ENCODE measurements around the gene KLHL29.

DNA sequence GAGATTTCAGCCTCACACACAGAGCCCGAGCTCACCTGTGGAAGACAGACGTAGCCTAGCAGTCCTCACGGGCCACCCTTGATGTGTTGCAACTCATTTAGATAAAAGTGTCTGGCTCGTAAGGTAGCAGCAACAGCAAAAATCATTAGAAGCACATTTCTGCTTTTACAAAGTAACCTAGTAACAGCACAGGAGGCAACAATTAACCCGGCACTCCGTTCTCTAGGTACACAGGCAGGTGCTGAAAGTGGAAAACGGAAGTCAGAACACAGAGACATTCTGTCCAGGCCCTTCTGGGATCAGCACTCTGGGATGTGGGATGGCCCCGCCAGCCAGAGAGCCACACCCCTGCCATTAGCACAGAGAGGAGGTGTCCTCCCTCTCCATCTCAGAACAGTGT lies 99.3 kb downstream of the KLHL29 start:
- TF ChIP-seq, protein P1, sequence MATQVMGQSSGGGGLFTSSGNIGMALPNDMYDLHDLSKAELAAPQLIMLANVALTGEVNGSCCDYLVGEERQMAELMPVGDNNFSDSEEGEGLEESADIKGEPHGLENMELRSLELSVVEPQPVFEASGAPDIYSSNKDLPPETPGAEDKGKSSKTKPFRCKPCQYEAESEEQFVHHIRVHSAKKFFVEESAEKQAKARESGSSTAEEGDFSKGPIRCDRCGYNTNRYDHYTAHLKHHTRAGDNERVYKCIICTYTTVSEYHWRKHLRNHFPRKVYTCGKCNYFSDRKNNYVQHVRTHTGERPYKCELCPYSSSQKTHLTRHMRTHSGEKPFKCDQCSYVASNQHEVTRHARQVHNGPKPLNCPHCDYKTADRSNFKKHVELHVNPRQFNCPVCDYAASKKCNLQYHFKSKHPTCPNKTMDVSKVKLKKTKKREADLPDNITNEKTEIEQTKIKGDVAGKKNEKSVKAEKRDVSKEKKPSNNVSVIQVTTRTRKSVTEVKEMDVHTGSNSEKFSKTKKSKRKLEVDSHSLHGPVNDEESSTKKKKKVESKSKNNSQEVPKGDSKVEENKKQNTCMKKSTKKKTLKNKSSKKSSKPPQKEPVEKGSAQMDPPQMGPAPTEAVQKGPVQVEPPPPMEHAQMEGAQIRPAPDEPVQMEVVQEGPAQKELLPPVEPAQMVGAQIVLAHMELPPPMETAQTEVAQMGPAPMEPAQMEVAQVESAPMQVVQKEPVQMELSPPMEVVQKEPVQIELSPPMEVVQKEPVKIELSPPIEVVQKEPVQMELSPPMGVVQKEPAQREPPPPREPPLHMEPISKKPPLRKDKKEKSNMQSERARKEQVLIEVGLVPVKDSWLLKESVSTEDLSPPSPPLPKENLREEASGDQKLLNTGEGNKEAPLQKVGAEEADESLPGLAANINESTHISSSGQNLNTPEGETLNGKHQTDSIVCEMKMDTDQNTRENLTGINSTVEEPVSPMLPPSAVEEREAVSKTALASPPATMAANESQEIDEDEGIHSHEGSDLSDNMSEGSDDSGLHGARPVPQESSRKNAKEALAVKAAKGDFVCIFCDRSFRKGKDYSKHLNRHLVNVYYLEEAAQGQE (IDR thresholded peaks at IDR 0.05; ENCODE audit: insufficient read depth in 1 of 2, low read depth in 2 of 2, low read length in 1 of 2): no peak
- TF ChIP-seq, protein P2, sequence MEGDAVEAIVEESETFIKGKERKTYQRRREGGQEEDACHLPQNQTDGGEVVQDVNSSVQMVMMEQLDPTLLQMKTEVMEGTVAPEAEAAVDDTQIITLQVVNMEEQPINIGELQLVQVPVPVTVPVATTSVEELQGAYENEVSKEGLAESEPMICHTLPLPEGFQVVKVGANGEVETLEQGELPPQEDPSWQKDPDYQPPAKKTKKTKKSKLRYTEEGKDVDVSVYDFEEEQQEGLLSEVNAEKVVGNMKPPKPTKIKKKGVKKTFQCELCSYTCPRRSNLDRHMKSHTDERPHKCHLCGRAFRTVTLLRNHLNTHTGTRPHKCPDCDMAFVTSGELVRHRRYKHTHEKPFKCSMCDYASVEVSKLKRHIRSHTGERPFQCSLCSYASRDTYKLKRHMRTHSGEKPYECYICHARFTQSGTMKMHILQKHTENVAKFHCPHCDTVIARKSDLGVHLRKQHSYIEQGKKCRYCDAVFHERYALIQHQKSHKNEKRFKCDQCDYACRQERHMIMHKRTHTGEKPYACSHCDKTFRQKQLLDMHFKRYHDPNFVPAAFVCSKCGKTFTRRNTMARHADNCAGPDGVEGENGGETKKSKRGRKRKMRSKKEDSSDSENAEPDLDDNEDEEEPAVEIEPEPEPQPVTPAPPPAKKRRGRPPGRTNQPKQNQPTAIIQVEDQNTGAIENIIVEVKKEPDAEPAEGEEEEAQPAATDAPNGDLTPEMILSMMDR (IDR thresholded peaks at IDR 0.05): no peak

All from Panc1 (cell line).